Measurements from ENCODE around the gene TUBA4B.

Gene TUBA4B

DNA sequence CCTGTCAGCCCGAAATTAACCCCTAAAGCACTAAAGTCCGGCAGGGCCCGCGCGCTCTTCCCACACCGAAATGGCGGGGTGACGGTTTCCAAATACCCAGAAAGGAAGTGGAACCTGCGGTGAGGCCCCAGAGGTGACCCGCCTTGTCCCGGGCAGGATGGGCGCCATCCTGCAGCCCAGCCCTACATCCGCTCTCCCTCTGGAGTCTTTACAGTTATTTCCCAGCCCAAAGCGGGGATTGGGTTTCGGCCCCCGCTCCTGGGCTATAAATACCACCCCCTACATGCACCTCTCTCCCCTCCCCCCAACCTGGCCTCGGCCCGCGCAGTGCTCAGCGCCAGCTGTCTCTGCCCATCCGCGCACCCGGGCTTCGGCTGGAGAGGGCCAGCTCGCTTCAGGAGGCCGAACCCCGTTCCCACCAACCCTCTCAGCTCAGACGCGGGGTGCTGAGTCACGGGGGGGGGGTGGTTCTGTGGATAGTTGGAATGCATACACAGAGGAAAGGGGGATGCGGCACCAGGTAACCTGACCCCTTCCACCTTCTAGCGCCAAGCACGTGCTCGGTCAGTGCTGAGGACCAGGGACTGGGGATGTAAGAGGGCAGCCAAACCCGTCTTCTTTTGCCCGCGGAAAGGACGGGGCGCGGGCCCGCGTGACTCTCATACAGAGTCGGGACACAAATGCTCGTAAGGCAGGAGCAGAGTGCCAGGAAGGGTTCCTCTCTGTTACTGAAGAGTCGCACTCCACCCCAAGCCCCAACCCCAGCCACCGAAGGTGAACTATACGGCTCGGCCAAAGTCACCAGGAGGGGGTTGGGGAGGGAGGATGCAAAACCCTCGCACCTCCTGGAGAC is at the start of gene TUBA4B:
TUBA4B (plus strand) TSS at position 344 of the 853 bp plus-strand sequence; CDS start at position 509, 165 bp downstream.
- peak; percentile 9 to 22 for ATAC-seq

DNA sequence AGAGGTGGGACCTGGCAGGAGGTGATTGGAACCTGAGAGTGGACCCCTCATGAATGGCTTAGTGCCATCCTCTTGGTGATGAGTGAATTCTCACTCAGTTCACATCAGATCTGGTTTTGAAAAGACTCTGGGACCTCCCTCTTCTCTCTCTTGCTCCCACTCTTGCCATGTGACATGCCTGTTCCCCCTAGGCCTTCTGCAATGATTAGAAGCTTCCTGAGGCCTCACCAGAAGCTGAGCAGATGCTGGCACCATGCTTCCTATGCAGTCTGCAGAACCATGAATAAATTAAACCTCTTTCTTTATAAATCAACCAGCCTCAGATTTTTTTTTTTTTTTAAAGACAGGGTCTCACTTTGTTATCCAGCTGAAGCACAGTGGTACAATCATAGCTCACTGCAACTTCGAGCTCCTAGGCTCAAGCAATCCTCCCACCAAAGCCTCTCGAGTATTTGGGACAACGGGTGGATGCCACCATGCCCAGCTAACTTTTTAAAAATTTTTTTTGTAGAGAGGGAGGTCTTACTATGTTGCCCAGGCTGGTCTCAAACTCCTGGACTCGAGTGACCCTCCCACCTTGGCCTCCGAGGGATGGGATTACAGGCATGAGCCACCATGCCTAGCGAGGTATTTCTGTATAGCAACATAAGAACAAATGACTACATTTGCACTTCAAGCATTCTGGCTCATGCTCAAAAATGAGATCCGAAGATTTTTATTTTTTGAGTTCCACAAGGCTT is 48.4 kb upstream of the TUBA4B start:
- ATAC-seq: no peak

DNA sequence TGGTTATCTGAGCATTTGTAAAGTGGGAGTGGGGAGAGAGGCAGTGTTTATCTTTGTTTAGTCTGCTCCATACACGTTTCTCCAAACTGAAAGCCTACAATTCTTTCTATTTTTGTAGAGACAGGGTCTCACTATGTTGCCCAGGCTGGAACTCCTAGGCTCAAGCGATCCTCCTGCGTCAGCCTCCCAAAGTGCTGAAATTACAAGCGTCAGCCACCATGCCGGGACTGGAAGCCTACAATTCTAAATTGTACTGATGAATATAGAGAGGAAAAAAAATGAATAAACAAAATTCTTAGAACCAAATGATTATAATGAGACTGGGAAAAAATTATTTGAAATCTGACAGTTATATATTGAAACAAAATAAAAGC is 47.9 kb upstream of the TUBA4B start:
- ATAC-seq: no peak

DNA sequence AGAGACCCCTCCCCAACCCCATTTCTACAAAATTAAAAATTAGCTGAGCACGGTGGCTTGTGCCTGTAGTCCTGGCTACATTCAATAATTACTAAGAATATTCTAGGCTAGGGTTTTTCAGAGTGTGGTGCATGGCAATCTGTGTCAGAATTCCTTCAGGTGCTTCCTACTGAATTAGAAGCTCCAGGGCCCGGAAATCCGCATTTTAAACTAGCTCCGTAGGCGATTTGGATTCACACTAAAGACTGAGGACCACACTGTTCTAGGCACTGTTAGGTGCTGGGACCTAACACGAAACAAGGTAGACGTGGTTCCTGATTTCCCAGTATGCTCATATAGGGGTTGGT is 47.1 kb upstream of the TUBA4B start:
- no peak for ATAC-seq

DNA sequence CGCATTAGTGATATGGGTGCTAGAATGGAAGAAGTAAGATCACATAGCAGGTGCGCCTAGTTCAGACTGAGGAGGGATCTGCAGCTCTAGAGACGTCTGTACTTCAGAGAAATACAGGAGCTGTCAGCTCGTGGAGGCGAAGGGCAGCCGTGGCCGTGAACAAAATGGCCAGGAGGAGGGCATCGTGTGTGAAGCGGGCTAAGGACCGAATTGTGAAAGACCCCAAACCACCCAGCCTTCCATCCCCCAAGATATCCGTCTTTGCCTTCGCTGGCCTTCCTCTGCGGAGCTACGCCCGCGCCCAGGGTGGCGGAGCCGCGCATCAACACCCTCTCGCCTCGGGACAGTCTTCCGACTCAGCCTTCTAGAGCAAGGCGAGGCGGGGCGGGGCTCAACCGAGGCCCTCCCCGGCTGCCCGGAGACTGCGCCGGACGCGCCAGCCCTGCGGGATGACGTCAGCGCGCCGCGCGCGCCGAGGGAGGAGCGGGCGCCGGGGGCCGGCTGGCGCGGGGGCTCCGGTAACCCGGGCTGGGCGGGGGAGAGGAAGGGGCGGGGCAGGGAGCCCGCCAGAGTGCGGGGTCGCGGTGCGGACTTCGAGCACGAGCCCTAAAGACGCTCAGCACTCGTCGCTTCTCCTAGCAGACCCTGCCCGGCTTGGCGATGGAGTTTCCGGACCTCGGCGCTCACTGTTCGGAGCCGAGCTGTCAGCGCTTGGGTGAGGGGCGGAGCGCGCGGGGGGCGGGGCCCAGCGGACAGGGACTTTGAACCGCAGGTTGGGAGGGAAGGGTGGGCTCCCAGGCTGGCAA is 46.5 kb upstream of the TUBA4B start, which contains the start of gene ZFAND2B:
ZFAND2B (plus strand) TSS at position 455 of the 806 bp plus-strand sequence; CDS start at position 661, 206 bp downstream.
- peak; percentile 96 to 97 for ATAC-seq

DNA sequence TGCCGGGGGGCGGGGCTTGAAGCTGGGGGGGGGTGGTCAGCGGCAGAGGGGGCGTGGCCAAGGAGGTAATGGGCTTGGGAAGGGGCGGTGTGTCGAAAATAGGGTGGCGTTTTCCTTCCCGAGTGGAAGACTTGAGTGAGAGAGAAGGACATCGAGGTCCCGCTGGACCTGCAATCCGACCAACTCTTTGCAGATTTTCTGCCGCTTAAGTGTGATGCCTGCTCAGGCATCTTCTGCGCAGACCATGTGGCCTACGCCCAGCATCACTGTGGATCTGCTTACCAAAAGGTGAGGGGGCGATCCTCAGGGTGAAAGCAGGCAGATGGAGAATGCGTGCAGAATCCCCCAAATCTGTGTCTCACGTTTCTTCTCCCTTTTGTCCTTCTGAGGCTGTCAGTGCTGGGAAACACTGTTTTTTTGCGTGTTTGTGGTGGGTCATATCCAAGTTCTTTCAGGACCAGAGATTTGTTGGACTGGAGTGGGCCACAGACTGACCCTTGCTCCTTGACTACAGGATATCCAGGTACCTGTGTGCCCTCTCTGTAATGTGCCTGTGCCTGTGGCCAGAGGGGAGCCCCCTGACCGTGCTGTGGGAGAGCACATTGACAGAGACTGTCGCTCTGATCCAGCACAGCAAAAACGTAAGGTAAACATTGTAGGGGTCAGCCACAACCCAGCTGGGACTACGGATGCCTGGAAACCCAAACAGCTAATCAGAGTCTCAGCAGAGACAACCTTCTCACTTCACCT is 45.7 kb upstream of the TUBA4B start:
- no peak for ATAC-seq

DNA sequence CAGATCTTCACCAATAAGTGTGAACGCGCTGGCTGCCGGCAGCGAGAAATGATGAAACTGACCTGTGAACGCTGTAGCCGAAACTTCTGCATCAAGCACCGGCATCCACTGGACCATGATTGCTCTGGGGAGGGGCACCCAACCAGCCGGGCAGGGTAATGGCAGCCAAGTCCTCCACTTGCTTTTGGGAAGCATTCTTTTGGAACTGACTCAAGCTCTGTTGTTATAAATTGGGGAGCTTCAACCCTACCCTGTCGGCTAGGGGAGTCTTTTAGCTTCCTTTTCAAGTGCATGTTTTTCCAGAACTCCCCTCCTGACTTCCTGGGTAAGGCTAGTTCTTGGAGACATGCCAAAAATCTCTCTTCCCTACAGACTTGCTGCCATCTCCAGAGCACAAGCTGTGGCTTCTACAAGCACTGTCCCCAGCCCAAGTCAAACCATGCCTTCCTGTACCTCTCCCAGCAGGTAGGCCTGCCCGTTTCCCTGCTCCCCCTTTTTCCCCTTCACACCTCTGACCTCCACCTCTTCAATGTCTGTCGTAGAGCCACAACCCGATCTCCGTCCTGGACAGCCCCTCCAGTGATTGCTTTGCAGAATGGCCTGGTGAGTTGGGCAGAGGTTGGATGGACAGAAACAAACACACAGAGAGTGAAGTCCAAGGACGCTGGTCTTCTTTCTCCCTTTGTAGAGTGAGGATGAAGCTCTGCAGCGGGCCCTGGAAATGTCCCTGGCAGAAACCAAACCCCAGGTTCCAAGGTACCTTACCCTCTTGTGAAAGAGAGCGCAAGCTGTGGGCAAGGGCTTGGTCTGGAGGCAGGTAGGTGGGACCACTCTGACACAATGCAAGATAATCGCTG is 44.9 kb upstream of the TUBA4B start:
- no peak for ATAC-seq

DNA sequence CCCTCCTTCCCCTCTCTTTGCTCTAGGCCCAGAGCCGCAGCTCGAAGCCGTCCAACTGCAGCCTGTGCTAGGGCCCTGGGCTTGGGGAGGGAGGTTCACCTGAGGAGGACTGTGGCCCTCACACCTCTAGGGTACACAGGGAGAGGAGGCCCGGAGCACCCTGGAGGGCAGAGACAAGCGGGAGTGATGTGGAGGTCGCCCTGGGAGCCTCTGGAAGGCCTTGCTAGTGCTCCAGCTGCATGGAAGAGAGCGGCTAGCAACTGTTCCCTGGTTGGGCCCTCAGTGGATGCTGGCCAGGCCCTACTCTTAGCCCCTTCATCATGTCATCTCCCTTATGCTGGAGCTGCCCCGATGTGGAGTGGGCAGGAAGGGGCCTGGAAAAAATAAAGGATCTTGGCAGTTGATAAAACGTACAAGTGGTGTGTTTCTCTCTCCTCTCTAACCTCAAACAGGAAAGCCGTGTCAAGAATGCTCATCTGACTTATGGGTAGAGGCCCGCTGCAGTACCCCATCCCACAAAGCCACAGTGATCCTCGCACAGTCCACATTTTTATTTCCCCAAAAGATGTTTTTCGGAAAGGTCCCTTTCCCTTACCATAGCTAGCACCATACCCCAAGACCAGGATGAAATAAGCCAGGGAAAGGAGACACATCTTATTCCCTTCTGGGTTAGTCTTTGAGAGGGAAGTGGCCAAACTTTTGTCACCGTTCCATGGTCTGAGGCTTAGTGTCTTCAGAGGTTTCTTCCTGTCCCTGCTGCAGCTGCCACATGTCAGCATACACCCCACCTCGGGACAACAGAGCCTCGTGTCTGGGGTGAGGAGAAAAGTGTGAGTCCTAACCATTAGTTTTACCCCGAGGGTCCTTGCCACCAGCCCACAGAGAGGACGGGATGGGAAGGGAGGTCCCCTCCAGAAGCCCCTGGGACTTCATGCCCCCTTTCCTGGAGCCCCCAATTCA is 43.5 kb upstream of the TUBA4B start:
- ATAC-seq: no peak

DNA sequence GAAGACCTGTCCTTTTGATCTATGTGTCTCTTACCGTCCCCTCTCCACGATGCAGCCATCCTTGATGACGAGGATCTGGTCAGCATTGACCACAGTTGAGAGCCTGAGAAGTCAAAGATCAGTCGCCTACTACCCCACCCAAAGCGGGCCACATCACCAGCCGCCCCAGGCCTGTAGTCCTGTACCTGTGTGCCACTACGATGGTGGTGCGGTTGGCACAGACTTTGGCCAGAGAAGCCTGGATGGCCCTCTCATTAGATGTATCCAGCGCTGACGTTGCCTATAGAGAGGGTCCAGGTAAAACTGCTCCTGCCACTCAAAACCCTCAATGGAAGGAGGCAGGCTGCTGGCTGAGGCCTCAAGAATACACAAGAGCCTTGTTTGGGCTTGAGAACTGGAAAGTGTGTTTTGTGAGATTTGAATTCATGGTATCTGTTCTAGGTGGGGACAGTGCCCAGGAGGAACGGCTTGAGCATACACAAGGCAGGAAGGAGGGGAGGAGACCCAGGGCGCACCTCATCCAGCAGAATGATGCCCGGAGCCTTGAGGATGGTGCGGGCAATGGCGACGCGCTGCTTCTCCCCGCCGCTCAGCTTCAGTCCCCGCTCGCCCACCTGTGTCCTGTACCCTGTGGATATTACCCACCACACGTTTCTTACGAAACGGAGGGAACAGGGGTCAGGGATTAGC is 42.7 kb upstream of the TUBA4B start:
- no peak for ATAC-seq

DNA sequence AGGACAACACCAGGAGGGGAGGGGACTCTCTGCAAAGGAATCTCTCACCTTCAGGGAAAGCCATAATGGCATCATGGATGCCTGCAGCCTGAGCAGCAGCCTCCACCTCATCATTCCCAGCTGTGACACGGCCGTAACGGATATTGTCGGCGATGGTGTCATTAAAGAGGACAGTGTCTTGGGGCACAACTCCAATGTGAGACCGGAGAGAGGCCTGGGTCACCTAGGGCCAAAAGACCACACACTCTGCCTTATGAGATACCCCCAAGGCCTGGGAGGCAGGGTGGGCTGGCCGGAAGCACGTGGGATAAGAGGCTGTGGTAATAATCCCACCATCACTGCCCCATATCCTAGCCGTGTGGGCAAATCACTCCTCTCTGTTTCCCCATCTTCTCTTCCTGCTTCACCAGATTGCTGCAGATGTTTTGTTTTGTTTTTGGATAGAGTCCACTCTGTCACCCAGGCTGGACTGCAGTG is 42.1 kb upstream of the TUBA4B start:
- no peak for ATAC-seq

DNA sequence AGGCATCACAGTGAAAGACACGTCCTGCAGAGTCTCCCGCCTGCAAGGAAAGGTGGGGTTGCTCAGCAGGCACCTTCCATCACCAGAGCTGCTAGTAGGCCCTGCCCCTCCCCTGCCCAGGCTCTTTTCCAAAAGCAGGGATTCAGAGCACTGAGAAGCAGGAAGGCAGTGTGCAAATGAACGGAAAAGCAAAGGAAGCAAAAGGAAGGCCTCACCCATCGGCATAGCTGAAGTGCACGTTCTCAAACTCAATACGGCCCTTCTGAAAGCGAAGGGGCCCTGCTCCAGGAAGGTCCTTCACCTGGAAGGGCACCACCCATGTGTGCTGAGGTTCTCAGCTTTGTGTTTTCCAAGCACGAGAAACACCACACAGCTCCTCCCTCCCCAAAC is 40.0 kb upstream of the TUBA4B start:
- ATAC-seq: no peak

DNA sequence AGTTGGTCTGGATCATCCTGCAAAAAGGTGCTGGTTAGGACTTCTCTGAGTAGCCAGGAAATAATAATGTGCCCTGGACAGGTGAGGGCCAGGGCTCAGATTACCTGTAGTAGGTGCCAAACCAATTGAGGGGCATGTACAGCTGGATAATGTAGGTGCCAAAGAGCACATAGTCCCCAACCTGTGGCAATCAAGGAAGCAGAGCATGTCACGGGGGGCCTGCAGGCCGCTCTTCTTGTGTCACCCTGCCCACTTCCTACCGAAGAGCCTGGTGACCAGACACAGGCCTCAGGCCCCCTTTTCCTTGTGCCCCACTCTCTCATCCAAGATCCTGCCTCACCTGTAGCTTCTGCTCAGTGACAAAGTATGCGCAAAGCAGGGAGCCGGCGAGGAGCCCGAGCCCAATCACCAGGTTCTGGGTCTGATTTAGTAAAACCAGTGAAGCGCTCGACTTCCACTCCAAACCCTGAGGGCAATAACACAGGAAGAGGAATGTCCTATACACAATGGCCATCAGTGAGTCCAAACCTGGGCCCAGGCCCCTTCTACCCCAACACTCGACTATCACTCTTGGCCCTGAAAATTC is 39.5 kb upstream of the TUBA4B start:
- no peak for ATAC-seq

DNA sequence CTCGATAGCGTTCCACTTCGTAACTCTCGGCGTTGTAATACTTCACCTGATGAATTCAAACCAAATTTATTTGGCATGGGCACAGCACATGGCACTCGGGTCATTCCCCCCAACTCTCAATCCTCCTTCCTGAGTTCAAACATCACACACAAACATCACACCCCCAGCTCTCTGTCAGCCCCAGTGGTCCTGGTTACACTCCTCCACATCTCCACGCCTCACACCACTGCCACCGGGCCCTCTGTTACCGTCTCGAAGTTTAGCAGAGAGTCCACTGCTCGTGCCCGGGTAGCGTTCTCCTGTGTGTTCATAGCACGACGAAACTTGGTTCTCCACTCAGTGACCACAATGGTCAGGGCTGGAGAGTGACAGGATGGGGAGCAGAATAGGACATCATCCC is 38.9 kb upstream of the TUBA4B start:
- ATAC-seq: no peak

DNA sequence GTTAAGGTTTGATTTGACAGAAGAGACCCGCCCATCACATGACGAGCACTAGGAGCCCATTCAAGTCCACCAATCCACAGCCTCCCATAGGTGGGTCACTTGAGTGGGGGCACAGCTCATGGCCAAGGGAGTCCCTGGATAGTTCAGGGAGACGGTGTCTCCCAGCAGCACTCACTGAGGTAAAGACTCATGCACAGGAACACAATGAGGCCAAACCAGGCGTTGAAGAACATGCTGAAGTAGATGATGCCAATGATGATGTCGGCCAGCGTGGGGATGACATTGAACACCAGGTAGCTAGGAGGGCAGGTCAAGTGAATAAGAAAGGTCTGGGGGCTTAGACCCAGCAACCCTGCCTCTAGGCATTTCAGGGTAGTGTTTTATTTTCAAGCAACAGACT is 38.3 kb upstream of the TUBA4B start:
- ATAC-seq: no peak

DNA sequence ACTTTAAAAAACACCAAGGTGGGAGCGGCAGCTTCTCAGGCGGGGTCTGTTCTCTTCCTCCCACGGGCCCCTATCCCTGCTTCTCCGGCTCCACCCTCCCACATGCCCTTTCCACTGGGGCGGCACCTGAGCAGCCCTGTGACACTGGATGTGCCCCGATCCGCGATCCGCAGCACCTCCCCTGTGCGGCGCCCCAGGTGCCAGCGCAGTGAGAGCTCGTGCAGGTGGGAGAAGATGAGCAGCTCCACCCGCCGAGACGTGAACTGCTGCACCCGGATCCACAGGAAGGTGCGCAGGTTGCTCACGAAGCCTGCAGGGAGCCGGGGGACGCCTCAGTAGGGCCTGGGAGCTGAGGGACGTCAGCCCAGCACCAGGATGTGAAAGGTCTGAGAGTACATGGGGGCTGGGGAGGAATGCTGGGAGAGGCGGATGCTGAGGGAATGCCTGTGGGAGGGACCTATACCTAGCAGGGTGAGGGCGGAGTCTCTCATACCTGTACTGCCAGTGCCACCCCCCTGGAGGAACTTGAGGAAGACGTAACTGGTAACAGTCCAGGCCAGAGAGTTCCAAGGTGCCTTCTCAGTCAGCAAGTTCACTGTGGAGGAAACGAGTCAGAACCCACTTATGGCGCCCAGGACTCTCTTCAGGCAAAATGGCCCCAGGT is 37.0 kb upstream of the TUBA4B start:
- ATAC-seq: no peak

DNA sequence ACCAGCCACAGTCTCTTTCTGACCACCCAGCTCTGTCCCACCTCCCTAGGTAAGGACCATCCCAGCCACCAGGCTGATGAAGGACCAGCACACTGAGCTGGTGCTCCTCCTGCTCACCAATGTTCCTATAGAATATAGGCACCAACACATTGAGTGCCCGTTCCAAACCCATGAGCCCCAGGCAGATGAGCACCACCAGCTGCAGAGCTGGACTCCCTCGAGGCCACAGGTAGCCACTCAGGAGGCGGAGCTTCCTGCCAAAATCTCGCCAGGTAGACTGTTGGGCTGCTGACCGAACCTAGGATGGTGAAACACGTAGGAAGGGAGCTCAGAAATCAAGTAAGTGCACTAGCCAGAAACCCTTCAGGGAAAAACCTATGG is 36.5 kb upstream of the TUBA4B start:
- no peak for ATAC-seq

DNA sequence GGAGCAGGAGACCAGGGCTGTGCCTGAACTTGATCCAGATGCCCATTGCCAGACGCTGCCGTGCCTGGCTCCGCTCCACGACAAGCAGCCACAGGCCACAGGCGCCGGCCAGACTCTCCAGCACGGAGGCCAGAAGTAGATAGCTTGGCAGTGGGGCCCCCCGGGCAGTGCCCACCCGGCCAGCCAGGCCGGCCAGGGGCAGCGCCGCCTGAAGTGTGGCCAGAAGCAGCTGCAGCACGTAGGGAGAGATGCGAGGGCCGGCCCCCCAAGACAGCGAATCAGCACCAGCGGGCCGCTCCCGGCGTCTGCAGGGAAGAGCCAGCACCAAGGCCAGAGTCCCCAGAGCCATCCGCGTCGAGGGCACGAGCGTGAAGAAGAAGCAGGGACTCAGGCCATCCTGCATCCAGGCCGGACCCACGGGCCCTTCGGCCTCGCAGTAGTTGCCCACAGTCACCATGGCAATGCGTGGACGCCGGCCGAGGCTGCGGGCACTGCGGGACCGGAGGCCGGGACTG is 34.8 kb upstream of the TUBA4B start:
- ATAC-seq: peak; percentile 33 to 39
